GM23338 (cell line): Measurements from ENCODE around the gene PPP1R7. TPM values are rescaled to one million over a fixed set of nuclear protein-coding genes. Genes with fewer than 3 reads are reported as not detected.

Experiments used
- ATAC-seq: fragments of 200-7000 bp; cut with Tn5 transposase; 3 replicates; pipeline ENCODE4 v1.9.1; 2020
- DNase-seq: peaks from one replicate; pipeline ENCODE4 v3.0.0-alpha.2; 2015; ENCODE audit warnings: low spot score
- H2AFZ ChIP-seq: fragments of 200-600 bp; sonication (generic); 2 replicates; pipeline ENCODE4 v1.8.0; 2016; ENCODE audit warnings: antibody characterized with exemption, mild to moderate bottlenecking, moderate library complexity
- H3F3A ChIP-seq: fragments of 200-600 bp; sonication (generic); replicated peaks from 2 replicates; pipeline ENCODE4 v1.8.0; 2017; ENCODE audit warnings: antibody characterized with exemption, mixed run types, low read depth
- H3K27ac ChIP-seq: fragments of 200-600 bp; sonication (generic); 2 replicates; pipeline ENCODE4 v1.6.1; 2016; ENCODE audit warnings: low read depth
- H3K27me3 ChIP-seq: fragments of 200-600 bp; sonication (generic); 2 replicates; pipeline ENCODE4 v1.8.0; 2016; ENCODE audit warnings: mild to moderate bottlenecking, mixed run types, moderate library complexity; ENCODE audit not compliant: insufficient read depth
- H3K36me3 ChIP-seq: fragments of 200-600 bp; sonication (generic); 2 replicates; pipeline ENCODE4 v1.8.0; 2016; ENCODE audit warnings: mild to moderate bottlenecking; ENCODE audit not compliant: insufficient read depth
- H3K4me1 ChIP-seq: fragments of 200-600 bp; sonication (generic); 2 replicates; pipeline ENCODE4 v1.8.0; 2016; ENCODE audit warnings: mild to moderate bottlenecking, moderate library complexity; ENCODE audit not compliant: insufficient read depth
- H3K4me2 ChIP-seq: fragments of 200-600 bp; sonication (generic); 2 replicates; pipeline ENCODE4 v1.7.1; 2017; ENCODE audit warnings: mixed run types
- H3K4me3 ChIP-seq: fragments of 200-600 bp; sonication (generic); 2 replicates; pipeline ENCODE4 v1.6.1; 2016; ENCODE audit warnings: mixed run types
- H3K79me2 ChIP-seq: fragments of 200-600 bp; sonication (generic); replicated peaks from 2 replicates; pipeline ENCODE4 v1.8.0; 2017; ENCODE audit warnings: mild to moderate bottlenecking; ENCODE audit not compliant: insufficient read depth
- H3K9me2 ChIP-seq: fragments of 200-600 bp; sonication (generic); 2 replicates; pipeline ENCODE4 v1.8.0; 2017; ENCODE audit not compliant: insufficient read depth
- H4K20me1 ChIP-seq: fragments of 200-600 bp; sonication (generic); replicated peaks from 2 replicates; pipeline ENCODE4 v1.8.0; 2017; ENCODE audit warnings: mild to moderate bottlenecking; ENCODE audit not compliant: insufficient read depth
- H3K27ac Mint-ChIP-seq: 2 replicates; pipeline ENCODE4 v1.8.0; 2020; ENCODE audit warnings: inconsistent platforms, mild to moderate bottlenecking, moderate library complexity, mixed read lengths
- H3K27me3 Mint-ChIP-seq: 3 replicates; pipeline ENCODE4 v1.8.0; 2022; ENCODE audit warnings: low read depth, mild to moderate bottlenecking, moderate library complexity, mixed read lengths, inconsistent platforms; ENCODE audit not compliant: insufficient read depth, poor library complexity
- H3K36me3 Mint-ChIP-seq: 3 replicates; pipeline ENCODE4 v1.8.0; 2021; ENCODE audit warnings: low read depth, mild to moderate bottlenecking, inconsistent platforms, moderate library complexity, mixed read lengths
- H3K4me1 Mint-ChIP-seq: 3 replicates; pipeline ENCODE4 v1.8.0; 2020; ENCODE audit warnings: mild to moderate bottlenecking, inconsistent platforms, mixed read lengths
- H3K4me3 Mint-ChIP-seq: 3 replicates; pipeline ENCODE4 v1.8.0; 2021; ENCODE audit warnings: moderate library complexity, mild to moderate bottlenecking, inconsistent platforms, mixed read lengths
- H3K9me3 Mint-ChIP-seq: 3 replicates; pipeline ENCODE4 v1.8.0; 2020; ENCODE audit warnings: moderate library complexity, mild to moderate bottlenecking, inconsistent platforms, mixed read lengths
- ETS1 ChIP-seq: IDR thresholded peaks from 2 replicates; pipeline ENCODE4 v1.6.1; 2016; ENCODE audit warnings: antibody characterized with exemption
- EZH2 ChIP-seq: fragments of 200-600 bp; sonication (generic); IDR thresholded peaks from one replicate; pipeline ENCODE4 v1.8.0; 2017; ENCODE audit warnings: antibody characterized with exemption, mild to moderate bottlenecking, low read depth; ENCODE audit not compliant: unreplicated experiment
- EZH2phosphoT487 ChIP-seq: fragments of 200-600 bp; sonication (generic); IDR thresholded peaks from one replicate; pipeline ENCODE4 v1.8.1; 2018; ENCODE audit warnings: antibody characterized with exemption; ENCODE audit not compliant: unreplicated experiment
- JUNB ChIP-seq: IDR thresholded peaks from one replicate; pipeline ENCODE4 v1.6.1; 2016; ENCODE audit warnings: antibody characterized with exemption; ENCODE audit not compliant: unreplicated experiment
- POLR2AphosphoS5 ChIP-seq: IDR thresholded peaks from 2 replicates; pipeline ENCODE4 v1.6.1; 2016; ENCODE audit warnings: antibody characterized with exemption, low read depth
- ZNF114 ChIP-seq: fragments of 250-450 bp; sonication (Bioruptor Pico); IDR thresholded peaks from 2 replicates; pipeline ENCODE4 v1.5.0; 2020; ENCODE audit warnings: mild to moderate bottlenecking, moderate library complexity
- ZNF331 ChIP-seq: fragments of 250-450 bp; sonication (Bioruptor Pico); IDR thresholded peaks from 2 replicates; pipeline ENCODE4 v1.5.0; 2020; ENCODE audit warnings: low read depth, mild to moderate bottlenecking, moderate library complexity
- polyA plus RNA-seq: library from polyadenylated mRNA; unstranded; fragments of >200 nt; fragmentation: Nextera tagmentation; extraction: Ambion mirVana; gene quantifications from 2 replicates; pipeline ENCODE4 v1.2.1, GENCODE V29; 2016
- total RNA-seq: library from RNA; depleted of rRNA; stranded (reverse); fragments of >200 nt; shearing (Covaris generic); gene quantifications from 2 replicates; pipeline ENCODE4 v1.2.3, GENCODE V29; 2014
- TF ChIP-seq, protein P1 (sequence below): IDR thresholded peaks from one replicate; pipeline ENCODE4 v1.6.1; 2018; ENCODE audit warnings: antibody characterized with exemption; ENCODE audit not compliant: unreplicated experiment
- TF ChIP-seq, protein P2 (sequence below): fragments of 250-450 bp; sonication (Bioruptor Pico); IDR thresholded peaks from 2 replicates; pipeline ENCODE4 v1.5.0; 2020; ENCODE audit warnings: mild to moderate bottlenecking, moderate library complexity
- TF ChIP-seq, protein P3 (sequence below), 2 experiments: fragments of 200-600 bp in 1 of 2; sonication (generic) in 1 of 2; conservative IDR thresholded peaks; 2 replicates each; pipeline versions ENCODE4 v1.5.1 to v1.6.1; 2016 to 2017; ENCODE audit warnings: antibody characterized with exemption in 2 of 2, low read depth in 2 of 2, mild to moderate bottlenecking in 2 of 2, moderate library complexity in 1 of 2

Gene PPP1R7
- total and polyA plus RNA-seq, 2 experiments from 2014 or later, result 48.2 to 94.3 TPM

DNA sequence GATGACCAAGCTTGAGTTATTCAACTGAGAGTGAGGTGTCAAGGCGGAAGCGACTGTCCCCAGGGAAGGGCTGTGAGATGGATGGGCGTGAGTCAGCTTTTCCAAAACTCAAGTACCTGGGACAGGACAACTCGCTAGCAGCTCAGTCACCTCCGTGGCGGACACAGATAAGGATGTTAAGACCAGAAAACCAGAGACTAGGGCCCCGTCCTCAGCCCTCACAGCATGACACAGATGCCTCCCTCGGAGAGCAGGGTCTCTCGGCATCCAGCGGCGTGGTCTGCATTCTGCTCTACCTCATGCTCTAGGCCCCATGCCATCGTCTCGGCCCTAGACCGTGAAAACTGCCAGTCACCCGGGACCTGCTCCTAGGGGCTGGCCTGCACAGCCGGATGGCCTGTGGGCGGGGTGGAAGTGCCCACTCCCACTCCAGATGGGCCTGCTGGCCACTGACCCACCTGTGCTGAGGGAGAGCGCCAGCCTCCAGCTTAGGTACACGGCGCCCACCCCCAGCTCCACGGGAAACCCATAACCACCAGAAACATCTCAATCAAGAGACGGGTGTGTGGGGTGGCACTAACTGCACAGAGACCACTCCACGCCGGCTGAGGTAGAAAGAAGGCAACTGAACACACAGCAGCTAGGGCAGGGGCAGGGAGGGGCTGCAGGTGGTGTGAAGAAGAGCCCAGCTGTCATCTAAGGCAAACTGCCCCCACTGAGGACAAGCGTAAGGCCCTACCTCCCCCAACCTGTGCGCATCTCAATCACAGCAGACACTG is 78.0 kb downstream of the PPP1R7 start:
- Mint-ChIP-seq H3K27ac (peak overlapping the region; percentile 31; the same call in 1 of the 2 replicates), H3K9me3 (no peaks in the 10 kb centered on the region; the same call in 2 of the 3 replicates), H3K4me1 (peaks cover 12% of the 10 kb centered on the region), H3K27me3 (peaks cover 31% of the 10 kb centered on the region), H3K36me3 (peaks cover 59% of the 10 kb centered on the region), H3K4me3 (no peak overlapping the region)
- ATAC-seq, result no peak
- Histone ChIP-seq H4K20me1 (peaks cover 16% of the 10 kb centered on the region), H3K4me2 (no peak overlapping the region), H2AFZ (no peak overlapping the region), H3F3A (peaks cover 3% of the 10 kb centered on the region; the same call in 1 of the 2 replicates), H3K4me1 (peaks cover 3% of the 10 kb centered on the region; the same call in 1 of the 2 replicates), H3K9me2 (no peaks in the 10 kb centered on the region), H3K79me2 (0 out of 2 replicates have a peak, but pooled peaks cover 3% of the 10 kb centered on the region), H3K27me3 (no peaks in the 10 kb centered on the region), H3K4me3 (no peak overlapping the region), H3K36me3 (peaks cover 15% of the 10 kb centered on the region; the same call in 1 of the 2 replicates), H3K27ac (no peak overlapping the region)
- no peak for DNase-seq
- no peak for TF ChIP-seq ETS1
- TF ChIP-seq, protein P1, sequence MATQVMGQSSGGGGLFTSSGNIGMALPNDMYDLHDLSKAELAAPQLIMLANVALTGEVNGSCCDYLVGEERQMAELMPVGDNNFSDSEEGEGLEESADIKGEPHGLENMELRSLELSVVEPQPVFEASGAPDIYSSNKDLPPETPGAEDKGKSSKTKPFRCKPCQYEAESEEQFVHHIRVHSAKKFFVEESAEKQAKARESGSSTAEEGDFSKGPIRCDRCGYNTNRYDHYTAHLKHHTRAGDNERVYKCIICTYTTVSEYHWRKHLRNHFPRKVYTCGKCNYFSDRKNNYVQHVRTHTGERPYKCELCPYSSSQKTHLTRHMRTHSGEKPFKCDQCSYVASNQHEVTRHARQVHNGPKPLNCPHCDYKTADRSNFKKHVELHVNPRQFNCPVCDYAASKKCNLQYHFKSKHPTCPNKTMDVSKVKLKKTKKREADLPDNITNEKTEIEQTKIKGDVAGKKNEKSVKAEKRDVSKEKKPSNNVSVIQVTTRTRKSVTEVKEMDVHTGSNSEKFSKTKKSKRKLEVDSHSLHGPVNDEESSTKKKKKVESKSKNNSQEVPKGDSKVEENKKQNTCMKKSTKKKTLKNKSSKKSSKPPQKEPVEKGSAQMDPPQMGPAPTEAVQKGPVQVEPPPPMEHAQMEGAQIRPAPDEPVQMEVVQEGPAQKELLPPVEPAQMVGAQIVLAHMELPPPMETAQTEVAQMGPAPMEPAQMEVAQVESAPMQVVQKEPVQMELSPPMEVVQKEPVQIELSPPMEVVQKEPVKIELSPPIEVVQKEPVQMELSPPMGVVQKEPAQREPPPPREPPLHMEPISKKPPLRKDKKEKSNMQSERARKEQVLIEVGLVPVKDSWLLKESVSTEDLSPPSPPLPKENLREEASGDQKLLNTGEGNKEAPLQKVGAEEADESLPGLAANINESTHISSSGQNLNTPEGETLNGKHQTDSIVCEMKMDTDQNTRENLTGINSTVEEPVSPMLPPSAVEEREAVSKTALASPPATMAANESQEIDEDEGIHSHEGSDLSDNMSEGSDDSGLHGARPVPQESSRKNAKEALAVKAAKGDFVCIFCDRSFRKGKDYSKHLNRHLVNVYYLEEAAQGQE, result no peak
- TF ChIP-seq, protein P2, sequence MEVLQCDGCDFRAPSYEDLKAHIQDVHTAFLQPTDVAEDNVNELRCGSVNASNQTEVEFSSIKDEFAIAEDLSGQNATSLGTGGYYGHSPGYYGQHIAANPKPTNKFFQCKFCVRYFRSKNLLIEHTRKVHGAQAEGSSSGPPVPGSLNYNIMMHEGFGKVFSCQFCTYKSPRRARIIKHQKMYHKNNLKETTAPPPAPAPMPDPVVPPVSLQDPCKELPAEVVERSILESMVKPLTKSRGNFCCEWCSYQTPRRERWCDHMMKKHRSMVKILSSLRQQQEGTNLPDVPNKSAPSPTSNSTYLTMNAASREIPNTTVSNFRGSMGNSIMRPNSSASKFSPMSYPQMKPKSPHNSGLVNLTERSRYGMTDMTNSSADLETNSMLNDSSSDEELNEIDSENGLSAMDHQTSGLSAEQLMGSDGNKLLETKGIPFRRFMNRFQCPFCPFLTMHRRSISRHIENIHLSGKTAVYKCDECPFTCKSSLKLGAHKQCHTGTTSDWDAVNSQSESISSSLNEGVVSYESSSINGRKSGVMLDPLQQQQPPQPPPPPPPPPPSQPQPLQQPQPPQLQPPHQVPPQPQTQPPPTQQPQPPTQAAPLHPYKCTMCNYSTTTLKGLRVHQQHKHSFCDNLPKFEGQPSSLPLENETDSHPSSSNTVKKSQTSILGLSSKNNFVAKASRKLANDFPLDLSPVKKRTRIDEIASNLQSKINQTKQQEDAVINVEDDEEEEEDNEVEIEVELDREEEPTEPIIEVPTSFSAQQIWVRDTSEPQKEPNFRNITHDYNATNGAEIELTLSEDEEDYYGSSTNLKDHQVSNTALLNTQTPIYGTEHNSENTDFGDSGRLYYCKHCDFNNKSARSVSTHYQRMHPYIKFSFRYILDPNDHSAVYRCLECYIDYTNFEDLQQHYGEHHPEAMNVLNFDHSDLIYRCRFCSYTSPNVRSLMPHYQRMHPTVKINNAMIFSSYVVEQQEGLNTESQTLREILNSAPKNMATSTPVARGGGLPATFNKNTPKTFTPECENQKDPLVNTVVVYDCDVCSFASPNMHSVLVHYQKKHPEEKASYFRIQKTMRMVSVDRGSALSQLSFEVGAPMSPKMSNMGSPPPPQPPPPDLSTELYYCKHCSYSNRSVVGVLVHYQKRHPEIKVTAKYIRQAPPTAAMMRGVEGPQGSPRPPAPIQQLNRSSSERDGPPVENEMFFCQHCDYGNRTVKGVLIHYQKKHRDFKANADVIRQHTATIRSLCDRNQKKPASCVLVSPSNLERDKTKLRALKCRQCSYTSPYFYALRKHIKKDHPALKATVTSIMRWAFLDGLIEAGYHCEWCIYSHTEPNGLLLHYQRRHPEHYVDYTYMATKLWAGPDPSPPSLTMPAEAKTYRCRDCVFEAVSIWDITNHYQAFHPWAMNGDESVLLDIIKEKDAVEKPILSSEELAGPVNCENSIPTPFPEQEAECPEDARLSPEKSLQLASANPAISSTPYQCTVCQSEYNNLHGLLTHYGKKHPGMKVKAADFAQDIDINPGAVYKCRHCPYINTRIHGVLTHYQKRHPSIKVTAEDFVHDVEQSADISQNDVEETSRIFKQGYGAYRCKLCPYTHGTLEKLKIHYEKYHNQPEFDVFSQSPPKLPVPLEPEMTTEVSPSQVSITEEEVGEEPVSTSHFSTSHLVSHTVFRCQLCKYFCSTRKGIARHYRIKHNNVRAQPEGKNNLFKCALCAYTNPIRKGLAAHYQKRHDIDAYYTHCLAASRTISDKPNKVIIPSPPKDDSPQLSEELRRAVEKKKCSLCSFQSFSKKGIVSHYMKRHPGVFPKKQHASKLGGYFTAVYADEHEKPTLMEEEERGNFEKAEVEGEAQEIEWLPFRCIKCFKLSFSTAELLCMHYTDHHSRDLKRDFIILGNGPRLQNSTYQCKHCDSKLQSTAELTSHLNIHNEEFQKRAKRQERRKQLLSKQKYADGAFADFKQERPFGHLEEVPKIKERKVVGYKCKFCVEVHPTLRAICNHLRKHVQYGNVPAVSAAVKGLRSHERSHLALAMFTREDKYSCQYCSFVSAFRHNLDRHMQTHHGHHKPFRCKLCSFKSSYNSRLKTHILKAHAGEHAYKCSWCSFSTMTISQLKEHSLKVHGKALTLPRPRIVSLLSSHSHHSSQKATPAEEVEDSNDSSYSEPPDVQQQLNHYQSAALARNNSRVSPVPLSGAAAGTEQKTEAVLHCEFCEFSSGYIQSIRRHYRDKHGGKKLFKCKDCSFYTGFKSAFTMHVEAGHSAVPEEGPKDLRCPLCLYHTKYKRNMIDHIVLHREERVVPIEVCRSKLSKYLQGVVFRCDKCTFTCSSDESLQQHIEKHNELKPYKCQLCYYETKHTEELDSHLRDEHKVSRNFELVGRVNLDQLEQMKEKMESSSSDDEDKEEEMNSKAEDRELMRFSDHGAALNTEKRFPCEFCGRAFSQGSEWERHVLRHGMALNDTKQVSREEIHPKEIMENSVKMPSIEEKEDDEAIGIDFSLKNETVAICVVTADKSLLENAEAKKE (CRISPR knock-in tag), result no peak
- TF ChIP-seq POLR2AphosphoS5, result no peak
- TF ChIP-seq, protein P3, sequence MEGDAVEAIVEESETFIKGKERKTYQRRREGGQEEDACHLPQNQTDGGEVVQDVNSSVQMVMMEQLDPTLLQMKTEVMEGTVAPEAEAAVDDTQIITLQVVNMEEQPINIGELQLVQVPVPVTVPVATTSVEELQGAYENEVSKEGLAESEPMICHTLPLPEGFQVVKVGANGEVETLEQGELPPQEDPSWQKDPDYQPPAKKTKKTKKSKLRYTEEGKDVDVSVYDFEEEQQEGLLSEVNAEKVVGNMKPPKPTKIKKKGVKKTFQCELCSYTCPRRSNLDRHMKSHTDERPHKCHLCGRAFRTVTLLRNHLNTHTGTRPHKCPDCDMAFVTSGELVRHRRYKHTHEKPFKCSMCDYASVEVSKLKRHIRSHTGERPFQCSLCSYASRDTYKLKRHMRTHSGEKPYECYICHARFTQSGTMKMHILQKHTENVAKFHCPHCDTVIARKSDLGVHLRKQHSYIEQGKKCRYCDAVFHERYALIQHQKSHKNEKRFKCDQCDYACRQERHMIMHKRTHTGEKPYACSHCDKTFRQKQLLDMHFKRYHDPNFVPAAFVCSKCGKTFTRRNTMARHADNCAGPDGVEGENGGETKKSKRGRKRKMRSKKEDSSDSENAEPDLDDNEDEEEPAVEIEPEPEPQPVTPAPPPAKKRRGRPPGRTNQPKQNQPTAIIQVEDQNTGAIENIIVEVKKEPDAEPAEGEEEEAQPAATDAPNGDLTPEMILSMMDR (conservative IDR thresholded peaks at IDR 0.05; ENCODE audit: low read depth in 2 of 2), result no peak
- no peak for TF ChIP-seq JUNB
- no peak for TF ChIP-seq ZNF114 (CRISPR knock-in tag)
- TF ChIP-seq EZH2phosphoT487, result no peak
- TF ChIP-seq ZNF331 (CRISPR knock-in tag), result no peak
- TF ChIP-seq EZH2, result no peak
